Measurements from ENCODE around the gene NCAPD3. TPM values are rescaled to one million over a fixed set of nuclear protein-coding genes. Genes with fewer than 3 reads are reported as not detected.

The NCAPD3 gene
- total RNA-seq = 15.5 and 21.2 TPM in 2 replicates

GRCh38 chr11:134223836-134224709, at the start of gene NCAPD3, which contains the start of gene VPS26B:
Gene NCAPD3, minus strand, starts transcription at chr11:134223967. Its CDS starts 41 bp downstream, at chr11:134223926.
Gene VPS26B, plus strand, starts transcription at chr11:134224671. Its CDS starts 452 bp downstream, at chr11:134225123.
- peak within 1 kb of the TSS; percentile 71 for H3K4me3 ChIP-seq (ENCODE audit: low read depth, low read length)
- DNase-seq (ENCODE audit: low read depth) = peak; percentile 96
- no peak for TF ChIP-seq CTCF (IDR thresholded peaks at IDR 0.05; ENCODE audit: insufficient read depth, low read depth, low read length)

DNA sequence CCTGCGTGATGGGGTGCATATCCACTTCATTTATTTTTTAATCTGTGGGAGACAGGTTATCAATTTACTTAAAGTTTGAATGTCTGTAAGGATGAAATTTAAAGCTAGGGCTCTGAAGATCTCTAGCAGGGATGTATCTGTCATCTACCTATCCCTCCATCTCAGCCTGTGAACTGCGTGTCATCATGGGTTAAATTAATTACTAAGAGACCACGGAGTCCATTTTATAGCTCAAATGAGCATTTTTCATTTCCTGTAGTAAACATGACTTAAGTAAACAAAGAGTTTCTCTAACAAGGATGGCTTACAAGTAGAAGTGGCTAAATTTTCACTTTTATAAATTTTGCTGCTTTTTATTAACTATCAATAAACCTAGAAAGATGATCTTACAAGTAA, 49.5 kb upstream of the NCAPD3 start:
- no peak overlapping the region for H3K4me3 ChIP-seq (ENCODE audit: low read depth, low read length)
- TF ChIP-seq CTCF (IDR thresholded peaks at IDR 0.05; ENCODE audit: insufficient read depth, low read depth, low read length) = no peak
- DNase-seq (ENCODE audit: low read depth) = no peak

- TF ChIP-seq CTCF (IDR thresholded peaks at IDR 0.05; ENCODE audit: insufficient read depth, low read depth, low read length) = no peak
- peak; percentile 66 for DNase-seq (ENCODE audit: low read depth)
- no peak overlapping the region for H3K4me3 ChIP-seq (ENCODE audit: low read depth, low read length)
These were observed 48.9 kb upstream of the NCAPD3 start for GRCh38 chr11:134272381-134273316.

GRCh38 chr11:134271978-134272377, 48.2 kb upstream of the NCAPD3 start:
- no peak for TF ChIP-seq CTCF (IDR thresholded peaks at IDR 0.05; ENCODE audit: insufficient read depth, low read depth, low read length)
- no peak overlapping the region for H3K4me3 ChIP-seq (ENCODE audit: low read depth, low read length)
- DNase-seq (ENCODE audit: low read depth) = no peak

DNA sequence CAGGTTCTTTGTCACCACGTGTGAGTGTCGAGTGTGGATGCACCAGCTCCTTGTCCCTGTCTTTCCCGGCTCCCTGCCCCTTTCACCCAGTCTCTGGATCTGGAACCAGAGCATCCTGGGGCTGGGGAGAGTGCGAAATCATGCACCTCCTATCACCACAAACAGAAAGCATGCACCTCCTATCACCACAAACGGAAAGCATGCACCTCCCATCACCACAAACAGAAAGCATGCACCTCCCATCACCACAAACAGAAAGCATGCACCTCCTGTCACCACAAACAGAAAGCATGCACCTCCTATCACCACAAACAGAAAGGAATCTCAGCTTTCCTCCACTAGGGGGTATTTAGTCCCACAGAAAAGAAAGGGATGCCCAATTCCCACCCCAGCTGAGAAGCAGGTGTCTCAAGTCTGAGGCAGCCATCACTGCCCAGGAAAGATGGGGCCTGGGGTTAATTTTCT, 46.5 kb upstream of the NCAPD3 start:
- peak; percentile 28 for TF ChIP-seq CTCF (IDR thresholded peaks at IDR 0.05; ENCODE audit: insufficient read depth, low read depth, low read length)
- DNase-seq (ENCODE audit: low read depth) = no peak
- H3K4me3 ChIP-seq (ENCODE audit: low read depth, low read length) = no peak overlapping the region

- DNase-seq (ENCODE audit: low read depth) = no peak
- no peak for TF ChIP-seq CTCF (IDR thresholded peaks at IDR 0.05; ENCODE audit: insufficient read depth, low read depth, low read length)
- no peak overlapping the region for H3K4me3 ChIP-seq (ENCODE audit: low read depth, low read length)
These were observed 44.2 kb upstream of the NCAPD3 start for GRCh38 chr11:134267966-134268365.

All from fibroblast of villous mesenchyme (primary cell).